Loucy (cell line): ENCODE results near the gene PYGB.

ENCODE experiments used
- H2AFZ ChIP-seq: fragments of 200-600 bp; sonication (generic); 2 replicates; pipeline ENCODE4 v1.6.0; 2016; ENCODE audit warnings: antibody characterized with exemption, mild to moderate bottlenecking, low read length, moderate library complexity
- H3F3A ChIP-seq: fragments of 200-600 bp; 2 replicates; pipeline ENCODE4 v1.6.0; 2016; ENCODE audit warnings: antibody characterized with exemption, low read depth, mild to moderate bottlenecking
- H3K27me3 ChIP-seq: fragments of 200-600 bp; sonication (generic); 2 replicates; pipeline ENCODE4 v1.6.1; 2014; ENCODE audit warnings: low read length, mild to moderate bottlenecking; ENCODE audit not compliant: insufficient read depth, poor library complexity, severe bottlenecking
- H3K36me3 ChIP-seq: fragments of 200-600 bp; sonication (generic); 2 replicates; pipeline ENCODE4 v1.6.1; 2016; ENCODE audit warnings: low read length; ENCODE audit not compliant: insufficient read depth
- H3K4me1 ChIP-seq: fragments of 200-600 bp; sonication (generic); 2 replicates; pipeline ENCODE4 v1.5.1; 2014; ENCODE audit warnings: low read length, mild to moderate bottlenecking; ENCODE audit not compliant: insufficient read depth, poor library complexity, severe bottlenecking
- H3K4me2 ChIP-seq: fragments of 200-600 bp; sonication (generic); 2 replicates; pipeline ENCODE4 v1.6.0; 2014; ENCODE audit warnings: antibody characterized with exemption, low read length, low read depth, mild to moderate bottlenecking; ENCODE audit not compliant: poor library complexity, severe bottlenecking
- H3K4me3 ChIP-seq: fragments of 200-600 bp; sonication (generic); 2 replicates; pipeline ENCODE4 v1.5.1; 2014; ENCODE audit warnings: low read length, mild to moderate bottlenecking, mixed read lengths; ENCODE audit not compliant: poor library complexity, severe bottlenecking
- H3K79me2 ChIP-seq: fragments of 200-600 bp; sonication (generic); 2 replicates; pipeline ENCODE4 v1.6.1; 2014; ENCODE audit warnings: low read length; ENCODE audit not compliant: insufficient read depth
- H3K9ac ChIP-seq: fragments of 200-600 bp; sonication (generic); 2 replicates; pipeline ENCODE4 v1.6.0; 2014; ENCODE audit warnings: mild to moderate bottlenecking, low read depth, low read length, moderate library complexity; ENCODE audit not compliant: poor library complexity, severe bottlenecking
- H3K9me2 ChIP-seq: fragments of 200-600 bp; sonication (generic); replicated peaks from 2 replicates; pipeline ENCODE4 v1.6.1; 2016; ENCODE audit warnings: low read depth, low read length, mixed read lengths
- H3K9me3 ChIP-seq: fragments of 200-600 bp; sonication (generic); 2 replicates; pipeline ENCODE4 v1.6.1; 2014; ENCODE audit warnings: mild to moderate bottlenecking, antibody characterized with exemption, low read length, low read depth; ENCODE audit not compliant: insufficient read depth
- H4K20me1 ChIP-seq: fragments of 200-600 bp; sonication (generic); 2 replicates; pipeline ENCODE4 v1.6.0; 2014; ENCODE audit warnings: antibody characterized with exemption, low read length, mild to moderate bottlenecking; ENCODE audit not compliant: insufficient read depth, poor library complexity, severe bottlenecking
- CTCF ChIP-seq: fragments of 200-600 bp; sonication (generic); conservative IDR thresholded peaks from 2 replicates; pipeline ENCODE4 v1.5.1; 2014; ENCODE audit warnings: mild to moderate bottlenecking, antibody characterized with exemption, low read length
- EZH2phosphoT487 ChIP-seq: fragments of 200-600 bp; IDR thresholded peaks from 2 replicates; pipeline ENCODE4 v1.6.1; 2018; ENCODE audit warnings: antibody characterized with exemption, mild to moderate bottlenecking, moderate library complexity, borderline replicate concordance

Gene PYGB

GRCh38 chr20:25269057-25269832, 21.4 kb downstream of the PYGB start:
- H3K27me3 ChIP-seq = no peaks in the 10 kb centered on the region
- no peaks in the 10 kb centered on the region for H3K9me2 ChIP-seq
- H3K4me1 ChIP-seq = no peaks in the 10 kb centered on the region
- no peak overlapping the region for H3K4me2 ChIP-seq
- no peaks in the 10 kb centered on the region for H4K20me1 ChIP-seq
- no peak overlapping the region for H2AFZ ChIP-seq
- no peaks in the 10 kb centered on the region for H3K9me3 ChIP-seq
- H3K79me2 ChIP-seq = no peaks in the 10 kb centered on the region; the same call in 1 of the 2 replicates
- H3K4me3 ChIP-seq = no peak overlapping the region
- H3F3A ChIP-seq = no peaks in the 10 kb centered on the region
- no peak overlapping the region for H3K9ac ChIP-seq
- no peak for TF ChIP-seq CTCF
- TF ChIP-seq EZH2phosphoT487 = no peak
- H3K36me3 ChIP-seq = peaks cover 46% of the 10 kb centered on the region; the same call in 1 of the 2 replicates

GRCh38 chr20:25269833-25270170, 21.9 kb downstream of the PYGB start:
- H4K20me1 ChIP-seq = no peaks in the 10 kb centered on the region
- H3K4me3 ChIP-seq = no peak overlapping the region
- H3K9ac ChIP-seq = no peak overlapping the region
- no peaks in the 10 kb centered on the region for H3F3A ChIP-seq
- no peaks in the 10 kb centered on the region for H3K9me2 ChIP-seq
- no peak overlapping the region for H2AFZ ChIP-seq
- H3K79me2 ChIP-seq = no peaks in the 10 kb centered on the region; the same call in 1 of the 2 replicates
- H3K4me2 ChIP-seq = no peak overlapping the region
- no peaks in the 10 kb centered on the region for H3K9me3 ChIP-seq
- no peaks in the 10 kb centered on the region for H3K27me3 ChIP-seq
- no peaks in the 10 kb centered on the region for H3K4me1 ChIP-seq
- no peak for TF ChIP-seq CTCF
- TF ChIP-seq EZH2phosphoT487 = no peak
- H3K36me3 ChIP-seq = peaks cover 52% of the 10 kb centered on the region; the same call in 1 of the 2 replicates

GRCh38 chr20:25270829-25271251, 23.0 kb downstream of the PYGB start:
- H3K4me3 ChIP-seq = no peak overlapping the region
- TF ChIP-seq EZH2phosphoT487 (no peak), CTCF (no peak)

More at GRCh38 chr20:25270829-25271251, 23.0 kb downstream of the PYGB start:
- no peaks in the 10 kb centered on the region for H3K27me3 ChIP-seq
- H2AFZ ChIP-seq = no peak overlapping the region
- peaks cover 62% of the 10 kb centered on the region; the same call in 1 of the 2 replicates for H3K36me3 ChIP-seq
- no peaks in the 10 kb centered on the region for H3K79me2 ChIP-seq
- no peak overlapping the region for H3K4me2 ChIP-seq
- no peaks in the 10 kb centered on the region for H3K9me3 ChIP-seq
- no peaks in the 10 kb centered on the region for H3K4me1 ChIP-seq
- H3F3A ChIP-seq = no peaks in the 10 kb centered on the region
- no peaks in the 10 kb centered on the region for H3K9me2 ChIP-seq
- no peak overlapping the region for H3K9ac ChIP-seq
- H4K20me1 ChIP-seq = no peaks in the 10 kb centered on the region
